ENCODE data around the gene RXFP1. TPM values are rescaled to one million over a fixed set of nuclear protein-coding genes. Genes with fewer than 3 reads are reported as not detected.
A peak's percentile ranks its signal among the peaks of the same experiment; 100 is the strongest.

Gene RXFP1
- total RNA-seq, 4 donors from 2014 or later: not detected

DNA sequence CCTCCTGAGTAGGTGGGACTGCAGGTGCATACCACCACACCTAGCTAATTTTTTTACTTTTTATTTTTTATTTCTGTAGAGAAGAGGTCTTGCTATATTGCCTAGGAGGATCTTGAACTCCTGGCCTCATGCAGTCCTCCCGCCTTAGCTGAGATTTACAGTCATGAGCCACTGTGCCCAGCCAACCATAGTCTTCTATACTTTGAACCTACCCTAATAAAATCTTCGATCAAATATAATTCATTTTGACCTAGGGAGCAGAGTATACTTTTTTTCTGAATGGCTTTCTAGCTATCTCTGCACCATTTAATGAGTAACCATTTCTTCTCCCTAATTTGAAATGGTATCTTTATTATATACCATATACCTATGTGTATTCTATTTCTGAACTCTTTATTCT is 157.1 kb downstream of the RXFP1 start:
- intact Hi-C loops (cut with DNase I; ENCODE audit: low total_unique reads): no loop called here
- Histone ChIP-seq H3K27me3 (no peaks in the 10 kb centered on the region), H3K36me3 (peaks cover 0 to 8% of the 10 kb centered on the region in 2 donors), H3K4me3 (no peak overlapping the region), H3K4me1 (peaks cover under 1 to 10% of the 10 kb centered on the region in 2 donors), H3K27ac (no peak overlapping the region), H3K9me3 (no peaks in the 10 kb centered on the region)
- in situ Hi-C loops (cut with MboI; ENCODE audit: low sequenced_read_pairs in 4 of 4): loop anchor here in 1 of 4 donors (10.0 kb wide), 1 partner anchor 46 kb away; the partner anchor contains the start of gene PPID
- ATAC-seq (no peak), DNase-seq (no peak)
- TF ChIP-seq, protein P1, sequence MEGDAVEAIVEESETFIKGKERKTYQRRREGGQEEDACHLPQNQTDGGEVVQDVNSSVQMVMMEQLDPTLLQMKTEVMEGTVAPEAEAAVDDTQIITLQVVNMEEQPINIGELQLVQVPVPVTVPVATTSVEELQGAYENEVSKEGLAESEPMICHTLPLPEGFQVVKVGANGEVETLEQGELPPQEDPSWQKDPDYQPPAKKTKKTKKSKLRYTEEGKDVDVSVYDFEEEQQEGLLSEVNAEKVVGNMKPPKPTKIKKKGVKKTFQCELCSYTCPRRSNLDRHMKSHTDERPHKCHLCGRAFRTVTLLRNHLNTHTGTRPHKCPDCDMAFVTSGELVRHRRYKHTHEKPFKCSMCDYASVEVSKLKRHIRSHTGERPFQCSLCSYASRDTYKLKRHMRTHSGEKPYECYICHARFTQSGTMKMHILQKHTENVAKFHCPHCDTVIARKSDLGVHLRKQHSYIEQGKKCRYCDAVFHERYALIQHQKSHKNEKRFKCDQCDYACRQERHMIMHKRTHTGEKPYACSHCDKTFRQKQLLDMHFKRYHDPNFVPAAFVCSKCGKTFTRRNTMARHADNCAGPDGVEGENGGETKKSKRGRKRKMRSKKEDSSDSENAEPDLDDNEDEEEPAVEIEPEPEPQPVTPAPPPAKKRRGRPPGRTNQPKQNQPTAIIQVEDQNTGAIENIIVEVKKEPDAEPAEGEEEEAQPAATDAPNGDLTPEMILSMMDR (IDR thresholded peaks at IDR 0.05 in 4 of 5, conservative IDR thresholded peaks at IDR 0.05 in 1 of 5): no peak
- no peak for TF ChIP-seq POLR2A (IDR thresholded peaks at IDR 0.05)

DNA sequence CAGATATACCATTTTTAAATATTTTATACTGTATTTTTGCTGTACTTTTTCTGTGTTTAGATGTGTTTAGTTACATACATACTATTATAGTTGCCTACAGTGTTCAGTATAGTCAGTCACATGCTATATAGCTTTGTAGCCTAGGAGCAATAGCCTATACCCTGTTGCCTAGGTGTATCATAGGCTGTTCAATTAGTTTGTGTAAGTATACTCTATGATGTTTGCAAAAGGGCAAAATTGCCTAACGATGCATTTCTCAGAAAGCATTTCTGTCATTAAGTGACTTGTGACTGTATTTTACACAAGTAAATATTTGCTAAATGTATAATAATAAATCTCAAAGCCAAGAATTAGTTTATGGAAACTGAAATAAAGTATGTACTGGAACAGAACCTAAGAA is 159.9 kb downstream of the RXFP1 start:
- in situ Hi-C loops (cut with MboI; ENCODE audit: low sequenced_read_pairs in 4 of 4) (no loop called here), intact Hi-C loops (cut with DNase I; ENCODE audit: low total_unique reads) (no loop called here)
- H3K4me1 ChIP-seq: peaks cover 0 to 5% of the 10 kb centered on the region in 2 donors
- H3K4me3 ChIP-seq: no peak overlapping the region
- H3K9me3 ChIP-seq: no peaks in the 10 kb centered on the region
- H3K27ac ChIP-seq: no peak overlapping the region
- TF ChIP-seq POLR2A (IDR thresholded peaks at IDR 0.05): no peak
- TF ChIP-seq, protein P1 (IDR thresholded peaks at IDR 0.05 in 4 of 5, conservative IDR thresholded peaks at IDR 0.05 in 1 of 5): no peak
- H3K36me3 ChIP-seq: peaks cover 0 to 31% of the 10 kb centered on the region in 2 donors
- DNase-seq (no peak), ATAC-seq (no peak)
- H3K27me3 ChIP-seq: no peaks in the 10 kb centered on the region

DNA sequence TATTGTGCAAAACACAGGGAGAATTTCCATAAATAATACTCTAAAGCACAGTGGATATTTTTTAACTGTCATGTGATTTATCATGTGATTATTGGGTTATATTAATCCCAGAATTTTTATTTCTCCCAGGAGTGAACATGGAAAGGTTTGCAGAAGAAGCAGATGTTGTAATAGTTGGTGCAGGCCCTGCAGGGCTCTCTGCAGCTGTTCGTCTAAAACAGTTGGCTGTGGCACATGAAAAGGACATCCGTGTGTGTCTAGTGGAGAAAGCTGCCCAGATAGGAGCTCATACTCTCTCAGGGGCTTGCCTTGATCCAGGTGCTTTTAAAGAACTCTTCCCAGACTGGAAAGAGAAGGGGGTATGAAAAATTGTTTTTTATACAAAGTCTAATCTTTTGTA is 160.4 kb downstream of the RXFP1 start:
- no peak for DNase-seq
- intact Hi-C loops (cut with DNase I; ENCODE audit: low total_unique reads): no loop called here
- peaks cover 0 to 5% of the 10 kb centered on the region in 2 donors for H3K4me1 ChIP-seq
- H3K4me3 ChIP-seq: no peak overlapping the region
- in situ Hi-C loops (cut with MboI; ENCODE audit: low sequenced_read_pairs in 4 of 4): no loop called here
- ATAC-seq: peak in 1 of 2 donors; percentile 73
- TF ChIP-seq POLR2A (IDR thresholded peaks at IDR 0.05): no peak
- TF ChIP-seq, protein P1 (IDR thresholded peaks at IDR 0.05 in 4 of 5, conservative IDR thresholded peaks at IDR 0.05 in 1 of 5): no peak
- H3K27ac ChIP-seq: peak overlapping the region in 2 of 4 donors; percentile 7 to 15
- no peaks in the 10 kb centered on the region for H3K9me3 ChIP-seq
- H3K36me3 ChIP-seq: peaks cover 0 to 35% of the 10 kb centered on the region in 2 donors
- H3K27me3 ChIP-seq: no peaks in the 10 kb centered on the region

DNA sequence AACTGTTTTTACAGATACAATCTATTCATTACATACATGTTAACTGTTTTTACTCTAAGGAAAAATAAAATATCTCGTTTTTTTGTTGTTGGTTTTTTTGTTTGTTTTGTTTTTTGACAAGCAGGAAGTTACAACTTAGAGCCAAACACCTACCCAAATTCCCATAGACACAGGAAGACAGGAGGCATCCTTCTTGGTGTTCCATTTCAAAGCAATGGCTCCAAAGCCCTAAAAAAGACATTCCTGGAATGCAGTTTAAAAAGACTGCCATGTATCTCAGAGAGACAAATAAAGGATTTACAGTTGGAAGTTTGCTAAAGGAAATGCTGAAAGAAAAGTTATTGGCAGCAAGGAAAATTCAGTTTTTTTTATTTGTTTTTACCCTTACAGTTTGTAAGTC is 167.1 kb downstream of the RXFP1 start:
- Histone ChIP-seq H3K4me1 (no peaks in the 10 kb centered on the region), H3K27me3 (no peaks in the 10 kb centered on the region), H3K4me3 (no peak overlapping the region), H3K27ac (no peak overlapping the region), H3K9me3 (no peaks in the 10 kb centered on the region), H3K36me3 (peaks cover 8 to 64% of the 10 kb centered on the region in 2 donors)
- TF ChIP-seq, protein P1 (IDR thresholded peaks at IDR 0.05 in 4 of 5, conservative IDR thresholded peaks at IDR 0.05 in 1 of 5): no peak
- no peak for TF ChIP-seq POLR2A (IDR thresholded peaks at IDR 0.05)
- intact Hi-C loops (cut with DNase I; ENCODE audit: low total_unique reads): no loop called here
- DNase-seq: no peak
- ATAC-seq: no peak
- in situ Hi-C loops (cut with MboI; ENCODE audit: low sequenced_read_pairs in 4 of 4): no loop called here

Other genes with a start within 250 kb of the RXFP1 start
- 1 to 10 TPM in 3 of 4 donors, under 1 TPM in 1; 0.51 to 2.1 (median 1.4) TPM for gene C4orf46, start 150.0 kb downstream of the RXFP1 start, total RNA-seq
- gene ETFDH, start 150.4 kb downstream of the RXFP1 start, total RNA-seq: 10 to 100 TPM; 53.1 to 83.1 (median 62.0) TPM
- 10 to 100 TPM; 30.1 to 81.8 (median 40.6) TPM for gene PPID, start 201.5 kb downstream of the RXFP1 start, total RNA-seq
- gene FNIP2, start 247.1 kb downstream of the RXFP1 start, total RNA-seq: 10 to 100 TPM in 3 of 4 donors, 1 to 10 TPM in 1; 9.9 to 32.8 (median 22.2) TPM